Caki2 (cell line): Measurements from ENCODE around the gene TES. TPM values are rescaled to one million over a fixed set of nuclear protein-coding genes. Genes with fewer than 3 reads are reported as not detected.
"Not testable (repeated sequence)": the region's sequence is repeated elsewhere in the genome, so short reads cannot be mapped to it uniquely, and the experiment has no call there.

ENCODE experiments used
- DNase-seq: peaks from one replicate; pipeline ENCODE4 v3.0.0-alpha.2; 2015; ENCODE audit warnings: low read depth
- in situ Hi-C: cut with HindIII; loops from 2 replicates; pipeline ENCODE4 v1.10.0; 2016; ENCODE audit warnings: low sequenced_read_pairs, low pct_unique_long_range_greater_than_20kb, mixed read lengths
- total RNA-seq: library from RNA; depleted of rRNA; stranded (reverse); fragments of >200 nt; shearing (Covaris generic); gene quantifications from 2 replicates; pipeline ENCODE4 v1.2.3, GENCODE V29; 2014; ENCODE audit warnings: low replicate concordance; rRNA removed

The TES gene
- 82.8 and 134 TPM in 2 replicates for total RNA-seq

GRCh38 chr7:116210345-116211005, at the start of gene TES:
TES (plus strand) TSS chr7:116210539; CDS start chr7:116210708, 169 bp downstream.
- in situ Hi-C loops, result no loop called here
- DNase-seq, result peak; percentile 81

- in situ Hi-C loops, result no loop called here
Observed at GRCh38 chr7:116161728-116162127, 48.6 kb upstream of the TES start.

GRCh38 chr7:116162254-116162653, 48.1 kb upstream of the TES start:
- in situ Hi-C loops, result no loop called here
- DNase-seq, result no peak

More at GRCh38 chr7:116161728-116162127, 48.6 kb upstream of the TES start:
- peak; percentile 14 for DNase-seq

GRCh38 chr7:116162992-116163391, 47.3 kb upstream of the TES start:
- DNase-seq, result no peak
- in situ Hi-C loops, result no loop called here

GRCh38 chr7:116164552-116165306, 45.6 kb upstream of the TES start:
- no peak for DNase-seq
- in situ Hi-C loops, result no loop called here

GRCh38 chr7:116165717-116166116, 44.6 kb upstream of the TES start:
- no peak for DNase-seq
- in situ Hi-C loops, result no loop called here

GRCh38 chr7:116166156-116166555, 44.2 kb upstream of the TES start:
- DNase-seq, result no peak
- in situ Hi-C loops, result no loop called here

GRCh38 chr7:116167177-116167576, 43.2 kb upstream of the TES start:
- in situ Hi-C loops, result no loop called here
- no peak for DNase-seq

GRCh38 chr7:116169060-116169459, 41.3 kb upstream of the TES start:
- DNase-seq, result peak; percentile 62
- in situ Hi-C loops, result no loop called here

GRCh38 chr7:116170180-116170579, 40.2 kb upstream of the TES start:
- in situ Hi-C loops, result no loop called here
- no peak for DNase-seq

- in situ Hi-C loops, result no loop called here
- DNase-seq, result no peak
Observed at GRCh38 chr7:116171094-116171493, 39.2 kb upstream of the TES start.

GRCh38 chr7:116172353-116172752, 38.0 kb upstream of the TES start:
- in situ Hi-C loops, result no loop called here
- no peak for DNase-seq

- peak; percentile 37 for DNase-seq
- in situ Hi-C loops, result no loop called here
Observed at GRCh38 chr7:116173051-116174028, 37.0 kb upstream of the TES start.

- in situ Hi-C loops, result not testable (repeated sequence)
Observed at GRCh38 chr7:116175095-116175494, 35.2 kb upstream of the TES start.

GRCh38 chr7:116176226-116176625, 34.1 kb upstream of the TES start:
- DNase-seq, result no peak
- in situ Hi-C loops, result no loop called here

More at GRCh38 chr7:116175095-116175494, 35.2 kb upstream of the TES start:
- DNase-seq, result not testable (repeated sequence)

GRCh38 chr7:116177009-116177408, 33.3 kb upstream of the TES start:
- peak; percentile 30 for DNase-seq
- in situ Hi-C loops, result no loop called here

GRCh38 chr7:116180302-116180701, 30.0 kb upstream of the TES start:
- in situ Hi-C loops, result no loop called here
- DNase-seq, result peak; percentile 54

GRCh38 chr7:116182023-116182422, 28.3 kb upstream of the TES start:
- no peak for DNase-seq
- in situ Hi-C loops, result no loop called here
